Lower leg skin (tissue), 3 donors: ENCODE data around the gene C19orf47.

Experiments used
- POLR2A ChIP-seq, 2 donors: fragments of 450-650 bp; IDR thresholded peaks; one replicate each; pipeline ENCODE4 v1.6.1; 2016 to 2017; ENCODE audit warnings: antibody characterized with exemption in 2 of 2, mild to moderate bottlenecking in 1 of 2, moderate library complexity in 1 of 2
- TF ChIP-seq, protein P1 (sequence below), 3 donors: fragments of 450-650 bp; IDR thresholded peaks; one replicate each; pipeline ENCODE4 v1.5.1; 2016; ENCODE audit warnings: antibody characterized with exemption in 3 of 3, mild to moderate bottlenecking in 3 of 3, moderate library complexity in 2 of 3

DNA sequence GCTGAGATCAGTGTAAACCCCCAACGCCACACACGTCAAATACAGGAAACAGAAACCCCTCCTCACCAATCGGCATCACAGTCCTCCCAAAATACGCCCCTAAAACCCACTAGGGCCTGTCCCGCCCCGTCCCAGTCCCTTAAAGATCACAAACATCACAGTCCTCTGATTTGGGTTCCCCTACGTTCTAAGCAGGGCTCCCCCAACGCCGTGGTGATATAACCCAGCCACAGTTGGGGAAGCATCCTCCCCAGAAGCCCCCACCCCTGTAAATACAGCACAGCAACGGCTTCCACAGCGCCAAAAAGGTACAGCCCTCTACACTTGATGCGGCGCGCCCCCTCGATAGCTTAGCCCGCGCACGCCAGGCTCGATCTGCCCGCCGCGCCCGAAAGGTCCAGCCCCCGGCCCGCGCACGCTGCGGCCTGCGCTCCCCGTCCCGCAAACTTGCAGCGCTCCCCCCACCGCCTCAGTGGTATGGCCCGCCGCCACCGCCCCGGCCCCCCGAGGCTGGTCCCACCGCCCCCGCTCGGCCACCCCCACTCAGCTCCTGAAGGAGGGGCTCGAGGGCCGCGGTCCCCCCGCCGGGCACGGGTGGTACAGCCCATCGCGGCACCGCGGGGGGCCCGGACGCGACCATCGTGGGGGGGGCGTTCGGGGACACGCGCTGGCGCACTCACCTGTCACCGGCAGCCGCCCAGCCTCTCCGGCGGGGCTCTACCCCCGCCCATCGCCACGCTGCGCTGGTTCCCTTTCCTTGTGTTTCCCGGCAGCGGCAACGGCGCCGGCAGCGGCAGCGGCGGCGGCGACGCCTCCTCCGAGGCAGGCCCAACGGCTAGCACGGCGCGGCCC is 63.5 kb downstream of the C19orf47 start, which contains the start of gene AKT2:
- TF ChIP-seq, protein P1, sequence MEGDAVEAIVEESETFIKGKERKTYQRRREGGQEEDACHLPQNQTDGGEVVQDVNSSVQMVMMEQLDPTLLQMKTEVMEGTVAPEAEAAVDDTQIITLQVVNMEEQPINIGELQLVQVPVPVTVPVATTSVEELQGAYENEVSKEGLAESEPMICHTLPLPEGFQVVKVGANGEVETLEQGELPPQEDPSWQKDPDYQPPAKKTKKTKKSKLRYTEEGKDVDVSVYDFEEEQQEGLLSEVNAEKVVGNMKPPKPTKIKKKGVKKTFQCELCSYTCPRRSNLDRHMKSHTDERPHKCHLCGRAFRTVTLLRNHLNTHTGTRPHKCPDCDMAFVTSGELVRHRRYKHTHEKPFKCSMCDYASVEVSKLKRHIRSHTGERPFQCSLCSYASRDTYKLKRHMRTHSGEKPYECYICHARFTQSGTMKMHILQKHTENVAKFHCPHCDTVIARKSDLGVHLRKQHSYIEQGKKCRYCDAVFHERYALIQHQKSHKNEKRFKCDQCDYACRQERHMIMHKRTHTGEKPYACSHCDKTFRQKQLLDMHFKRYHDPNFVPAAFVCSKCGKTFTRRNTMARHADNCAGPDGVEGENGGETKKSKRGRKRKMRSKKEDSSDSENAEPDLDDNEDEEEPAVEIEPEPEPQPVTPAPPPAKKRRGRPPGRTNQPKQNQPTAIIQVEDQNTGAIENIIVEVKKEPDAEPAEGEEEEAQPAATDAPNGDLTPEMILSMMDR (IDR thresholded peaks at IDR 0.05): no peak
- TF ChIP-seq POLR2A (IDR thresholded peaks at IDR 0.05): no peak
